T-cell (primary cell): Measurements from ENCODE around the gene TM4SF1. TPM values are rescaled to one million over a fixed set of nuclear protein-coding genes. Genes with fewer than 3 reads are reported as not detected.
"Not testable (repeated sequence)": the region's sequence is repeated elsewhere in the genome, so short reads cannot be mapped to it uniquely, and the experiment has no call there.

Experiments used
- ATAC-seq, 4 experiments: fragments of 200-7000 bp in 3 of 4; fragments of 150-1000 bp in 1 of 4; cut with Tn5 transposase; replicated peaks in 1 of 4; 1 replicate in 3 of 4; 2 replicates in 1 of 4; pipeline ENCODE4 v1.10.0; 2021; ENCODE audit warnings: moderate library complexity in 3 of 4, mild to moderate bottlenecking in 2 of 4, moderate number of reproducible peaks in 1 of 4
- CTCF ChIA-PET, 2 donors: fragments of 300-600 bp; sonication (Branson Sonifier 250); formaldehyde crosslinking; loops; one replicate each; lab custom pipeline; 2022; ENCODE audit warnings: antibody characterized with exemption in 2 of 2; lab: Charles Lee
- POLR2A ChIA-PET, 2 donors: fragments of 300-600 bp; sonication (Branson Sonifier 250); formaldehyde crosslinking; loops; one replicate each; lab custom pipeline; 2022; ENCODE audit warnings: antibody characterized with exemption in 2 of 2; lab: Charles Lee
- DNase-seq, 35 experiments: peaks; one replicate each; pipeline versions ENCODE4 v3.0.0 to v3.0.0-alpha.2; 2013 to 2023
- H3K27ac ChIP-seq: one replicate; pipeline ENCODE4 v1.5.1; 2013; ENCODE audit warnings: low read length
- H3K27me3 ChIP-seq, 2 experiments: replicated peaks in 1 of 2; 1 replicate in 1 of 2; 2 replicates in 1 of 2; pipeline versions ENCODE4 v1.6.1 to v1.7.0; 2013; ENCODE audit warnings: low read length in 1 of 2, mixed read lengths in 1 of 2; ENCODE audit not compliant: control insufficient read depth in 2 of 2, insufficient read depth in 2 of 2; ENCODE audit errors: extremely low read depth in 1 of 2
- H3K36me3 ChIP-seq, 2 donors: 1 replicate in 1 of 2; 2 replicates in 1 of 2; pipeline versions ENCODE4 v1.6.1 to v1.7.0; 2013; ENCODE audit warnings: low read length in 1 of 2; ENCODE audit not compliant: control insufficient read depth in 2 of 2, insufficient read depth in 1 of 2; ENCODE audit errors: extremely low read depth in 1 of 2
- H3K4me1 ChIP-seq, 2 experiments: 1 replicate in 1 of 2; 2 replicates in 1 of 2; pipeline versions ENCODE4 v1.6.1 to v1.7.0; 2013; ENCODE audit warnings: low read length in 2 of 2, mixed read lengths in 1 of 2; ENCODE audit not compliant: insufficient read depth in 2 of 2, control insufficient read depth in 1 of 2; ENCODE audit errors: extremely low read depth in 1 of 2
- H3K4me3 ChIP-seq, 2 donors: 1 replicate in 1 of 2; 2 replicates in 1 of 2; pipeline versions ENCODE4 v1.5.1 to v1.7.0; 2013; ENCODE audit warnings: mild to moderate bottlenecking in 2 of 2, low read length in 1 of 2, moderate library complexity in 1 of 2; ENCODE audit not compliant: control insufficient read depth in 1 of 2; ENCODE audit errors: extremely low read depth in 1 of 2
- H3K9me3 ChIP-seq: 2 replicates; pipeline ENCODE4 v1.7.0; 2013
- H3K27ac Mint-ChIP-seq, 2 donors: one replicate each; pipeline ENCODE4 v1.8.0; 2020 to 2021; ENCODE audit warnings: mild to moderate bottlenecking in 2 of 2, mixed read lengths in 2 of 2
- H3K27me3 Mint-ChIP-seq, 2 donors: one replicate each; pipeline ENCODE4 v1.8.0; 2021 to 2022; ENCODE audit warnings: mixed read lengths in 2 of 2
- H3K36me3 Mint-ChIP-seq: one replicate; pipeline ENCODE4 v1.8.0; 2021; ENCODE audit warnings: mixed read lengths
- H3K4me1 Mint-ChIP-seq, 3 donors: one replicate each; pipeline ENCODE4 v1.8.0; 2020 to 2022; ENCODE audit warnings: mixed read lengths in 3 of 3, mild to moderate bottlenecking in 1 of 3
- H3K4me3 Mint-ChIP-seq, 3 donors: one replicate each; pipeline ENCODE4 v1.8.0; 2020 to 2022; ENCODE audit warnings: mild to moderate bottlenecking in 3 of 3, mixed read lengths in 3 of 3, moderate library complexity in 3 of 3
- H3K9me3 Mint-ChIP-seq, 3 donors: one replicate each; pipeline ENCODE4 v1.8.0; 2020 to 2022; ENCODE audit warnings: mixed read lengths in 3 of 3
- WGBS: methylation state at CpG from one replicate; pipeline ENCODE4 v1.1.5; 2013; ENCODE audit warnings: missing lambda C conversion rate; ENCODE audit not compliant: insufficient coverage; 5-methylcytosine and 5-hydroxymethylcytosine counted together
- total RNA-seq, 35 experiments: library from RNA in 6 of 35; stranded (reverse) in 6 of 35; fragments of 120-200 nt in 1 of 35; gene quantifications; one replicate each; pipeline versions ENCODE4 v1.2.1 to v1.2.4 and lab custom pipeline; 2013 to 2026

TM4SF1 gene
- total RNA-seq, 5 donors from 2014 or later (not counting 1 experiment from before 2014, with no cell fraction given): 0.76 to 1.0 (median 0.79) TPM; not detected in 2

DNA sequence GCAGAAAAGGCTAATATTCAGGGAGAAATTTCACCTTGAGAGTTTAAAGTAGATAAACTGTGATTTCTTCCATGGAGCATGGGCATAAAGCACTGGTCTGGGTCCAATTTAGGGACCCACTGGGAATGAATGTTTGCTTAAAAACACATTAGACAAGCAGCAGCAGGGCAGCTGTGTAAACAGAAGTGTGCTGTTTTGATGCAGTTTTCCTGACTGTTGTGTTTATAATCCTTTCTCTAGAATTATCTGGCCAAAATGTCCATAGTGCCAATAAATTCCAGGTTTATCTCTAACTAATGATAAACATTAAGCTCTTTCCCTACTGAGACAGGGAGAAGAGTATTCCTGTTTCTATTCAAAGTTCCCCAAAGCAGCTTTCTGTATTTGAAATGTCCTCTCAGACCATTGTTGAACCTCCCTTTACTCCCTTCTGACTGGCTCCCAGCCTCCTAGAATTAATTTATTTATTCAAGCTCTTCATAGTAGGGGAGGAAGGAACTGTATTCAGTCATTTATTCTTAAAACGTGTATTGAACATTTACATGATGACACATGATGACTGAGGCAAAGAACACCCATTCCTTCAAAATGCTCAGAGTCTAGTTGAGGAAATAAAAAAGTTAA, 37.0 kb downstream of the TM4SF1 start:
- no peak overlapping the region for H3K27ac Mint-ChIP-seq
- ATAC-seq (no peak), DNase-seq (no peak)
- Histone ChIP-seq H3K27me3 (peaks cover 0 to 5% of the 10 kb centered on the region in 2 experiments), H3K9me3 (no peaks in the 10 kb centered on the region), H3K36me3 (no peaks in the 10 kb centered on the region), H3K27ac (no peak overlapping the region), H3K4me1 (no peaks in the 10 kb centered on the region), H3K4me3 (no peak overlapping the region)
- H3K4me3 Mint-ChIP-seq: no peak overlapping the region
- POLR2A ChIA-PET: no interaction called here
- WGBS: no CpG with 5 or more reads among the region's 1 CpG
- H3K4me1 Mint-ChIP-seq: no peaks in the 10 kb centered on the region
- peaks cover 17 to 18% of the 10 kb centered on the region in 2 donors for H3K27me3 Mint-ChIP-seq
- CTCF ChIA-PET: no interaction called here
- H3K36me3 Mint-ChIP-seq: no peaks in the 10 kb centered on the region
- H3K9me3 Mint-ChIP-seq: no peaks in the 10 kb centered on the region

- Mint-ChIP-seq H3K27ac (no peak overlapping the region), H3K4me3 (no peak overlapping the region), H3K4me1 (no peaks in the 10 kb centered on the region), H3K36me3 (no peaks in the 10 kb centered on the region), H3K9me3 (no peaks in the 10 kb centered on the region), H3K27me3 (peaks cover 17 to 18% of the 10 kb centered on the region in 2 donors)
- DNase-seq: no peak
- no peaks in the 10 kb centered on the region for H3K36me3 ChIP-seq
- no peak overlapping the region for H3K4me3 ChIP-seq
- CTCF ChIA-PET: no interaction called here
- H3K9me3 ChIP-seq: no peaks in the 10 kb centered on the region
- no peaks in the 10 kb centered on the region for H3K4me1 ChIP-seq
- WGBS: 11% methylated on average over 1 of the region's 5 CpGs
- H3K27me3 ChIP-seq: peaks cover 0 to 5% of the 10 kb centered on the region in 2 experiments
- POLR2A ChIA-PET: no interaction called here
- ATAC-seq: no peak
- no peak overlapping the region for H3K27ac ChIP-seq
Measured at GRCh38 chr3:149339931-149340309, 37.5 kb downstream of the TM4SF1 start.

DNA sequence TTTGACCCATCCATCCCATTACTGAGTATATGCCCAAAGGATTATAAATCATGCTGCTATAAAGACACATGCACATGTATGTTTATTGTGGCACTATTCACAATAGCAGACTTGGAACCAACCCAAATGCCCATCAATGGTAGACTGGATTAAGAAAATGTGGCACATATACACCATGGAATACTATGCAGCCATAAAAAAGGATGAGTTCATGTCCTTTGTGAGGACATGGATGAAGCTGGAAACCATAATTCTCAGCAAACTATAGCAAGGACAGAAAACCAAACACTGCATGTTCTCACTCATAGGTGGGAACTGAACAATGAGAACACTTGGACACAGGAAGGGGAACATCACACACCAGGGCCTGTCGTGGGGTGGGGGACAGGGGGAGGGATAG, 40.0 kb downstream of the TM4SF1 start:
- H3K9me3 ChIP-seq, DNase-seq, H3K4me3 Mint-ChIP-seq, H3K27me3 ChIP-seq, H3K4me1 Mint-ChIP-seq, H3K27ac ChIP-seq, H3K4me1 ChIP-seq, ATAC-seq, POLR2A ChIA-PET, H3K27ac Mint-ChIP-seq, H3K4me3 ChIP-seq, H3K36me3 ChIP-seq, H3K9me3 Mint-ChIP-seq, CTCF ChIA-PET, H3K36me3 Mint-ChIP-seq: not testable (repeated sequence)
- peaks cover 18% of the 10 kb centered on the region in 2 donors for H3K27me3 Mint-ChIP-seq
- WGBS: no CpG with 5 or more reads among the region's 1 CpG

DNA sequence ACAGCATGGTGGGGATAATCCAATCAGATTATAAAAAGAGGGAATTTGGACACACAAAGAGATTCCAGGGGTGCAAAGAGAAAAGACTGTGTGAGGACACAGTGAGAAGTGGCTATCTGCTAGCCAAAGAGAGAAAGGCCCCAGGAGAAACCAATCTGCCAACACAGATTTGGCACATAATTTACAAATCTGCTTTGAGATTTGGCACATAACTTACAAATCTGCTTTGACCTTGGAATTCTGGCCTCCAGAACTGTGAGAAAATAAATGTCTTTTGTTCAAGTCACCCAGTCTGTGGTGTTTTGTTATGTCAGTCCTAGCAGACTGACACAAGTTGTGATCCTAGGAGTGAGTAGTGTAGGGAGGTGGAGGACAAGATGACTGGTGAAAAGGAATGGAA, 40.5 kb downstream of the TM4SF1 start:
- no peak overlapping the region for H3K27ac Mint-ChIP-seq
- no peak overlapping the region for H3K4me3 Mint-ChIP-seq
- ATAC-seq (no peak), DNase-seq (no peak)
- Histone ChIP-seq H3K27me3 (no peaks in the 10 kb centered on the region), H3K9me3 (no peaks in the 10 kb centered on the region), H3K36me3 (no peaks in the 10 kb centered on the region), H3K4me3 (no peak overlapping the region), H3K4me1 (no peaks in the 10 kb centered on the region), H3K27ac (no peak overlapping the region)
- ChIA-PET CTCF (no interaction called here), POLR2A (no interaction called here)
- H3K36me3 Mint-ChIP-seq: no peaks in the 10 kb centered on the region
- no peaks in the 10 kb centered on the region for H3K4me1 Mint-ChIP-seq
- peaks cover 17 to 18% of the 10 kb centered on the region in 2 donors for H3K27me3 Mint-ChIP-seq
- no peaks in the 10 kb centered on the region for H3K9me3 Mint-ChIP-seq

- no peak within 1 kb of the TSS for H3K27ac Mint-ChIP-seq
- Histone ChIP-seq H3K27me3 (no peaks in the 10 kb centered on the region), H3K4me1 (no peaks in the 10 kb centered on the region), H3K27ac (no peak within 1 kb of the TSS), H3K36me3 (no peaks in the 10 kb centered on the region), H3K4me3 (no peak within 1 kb of the TSS), H3K9me3 (no peaks in the 10 kb centered on the region)
- WGBS: 93% methylated on average over 5 of the region's 11 CpGs
- POLR2A ChIA-PET: no interaction called here
- H3K4me3 Mint-ChIP-seq: no peak within 1 kb of the TSS
- H3K4me1 Mint-ChIP-seq: no peaks in the 10 kb centered on the region
- CTCF ChIA-PET: interaction anchor here in 1 of 2 donors (0.6 kb wide), 1 partner anchor 243 kb away, joined by 3 read pairs; no protein-coding TSS in a partner anchor
- peaks cover 6 to 7% of the 10 kb centered on the region in 2 donors for H3K27me3 Mint-ChIP-seq
- ATAC-seq: no peak
- H3K36me3 Mint-ChIP-seq: no peaks in the 10 kb centered on the region
- DNase-seq: no peak
- H3K9me3 Mint-ChIP-seq: no peaks in the 10 kb centered on the region
Measured at GRCh38 chr3:149333176-149333859, 44.1 kb downstream of the TM4SF1 start, which contains the start of gene TM4SF18. TM4SF18 (minus strand) TSS chr3:149333636; CDS start chr3:149333382, 254 bp downstream.

- DNase-seq (no peak), ATAC-seq (no peak)
- no peaks in the 10 kb centered on the region for H3K27me3 ChIP-seq
- Mint-ChIP-seq H3K36me3 (no peaks in the 10 kb centered on the region), H3K27me3 (peaks cover 6 to 7% of the 10 kb centered on the region in 2 donors), H3K4me1 (no peaks in the 10 kb centered on the region), H3K4me3 (no peak overlapping the region), H3K9me3 (no peaks in the 10 kb centered on the region), H3K27ac (no peak overlapping the region)
- no peaks in the 10 kb centered on the region for H3K9me3 ChIP-seq
- H3K36me3 ChIP-seq: no peaks in the 10 kb centered on the region
- H3K4me3 ChIP-seq: no peak overlapping the region
- POLR2A ChIA-PET: no interaction called here
- no peaks in the 10 kb centered on the region for H3K4me1 ChIP-seq
- no peak overlapping the region for H3K27ac ChIP-seq
- CTCF ChIA-PET: no interaction called here
Measured at GRCh38 chr3:149332771-149333170, 44.7 kb downstream of the TM4SF1 start.
